ENCODE measurements around the gene PEX1. TPM values are rescaled to one million over a fixed set of nuclear protein-coding genes. Genes with fewer than 3 reads are reported as not detected.

PEX1 gene
- total and polyA plus RNA-seq, 9 of the 15 experiments (the other 6 are each of a cell fraction or from before 2014, with no cell fraction given): 9.4 to 32.2 (median 19.9) TPM

DNA sequence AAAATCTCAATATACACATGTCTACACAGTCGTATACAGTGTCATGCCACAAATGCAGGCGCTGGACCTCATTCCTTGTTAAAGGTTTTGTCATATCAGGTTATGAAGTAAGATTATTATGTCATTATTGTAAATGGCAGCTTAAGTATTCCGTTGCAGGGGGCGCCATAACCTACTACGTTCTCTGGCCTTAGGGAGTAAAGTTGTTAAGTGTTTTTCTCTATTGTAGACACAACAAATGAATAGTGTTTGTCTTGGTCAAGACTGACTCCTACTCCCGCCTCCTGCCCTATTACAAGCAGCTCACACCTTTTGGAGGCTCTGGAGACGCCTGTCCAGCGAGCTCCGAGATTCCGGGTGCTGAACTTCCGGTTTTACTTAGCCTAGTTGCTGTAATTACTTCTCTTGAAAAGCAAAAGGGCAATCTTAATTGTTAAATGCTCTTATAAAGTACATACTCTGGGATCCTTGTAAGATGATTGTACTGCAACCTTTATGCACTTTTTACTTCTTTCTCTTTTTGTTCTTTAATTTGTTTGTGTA lies 80.0 kb downstream of the PEX1 start (continued):
- TF ChIP-seq FOXK1 (CRISPR knock-in tag; IDR thresholded peaks at IDR 0.05; ENCODE audit: borderline replicate concordance): no peak
- no peak for TF ChIP-seq KHSRP (IDR thresholded peaks at IDR 0.05)
- TF ChIP-seq HSF4 (CRISPR knock-in tag; IDR thresholded peaks at IDR 0.05; ENCODE audit: borderline replicate concordance): no peak
- TF ChIP-seq ZKSCAN1 (IDR thresholded peaks at IDR 0.05; ENCODE audit: low read depth, low read length): no peak
- no peak for TF ChIP-seq PTTG1 (tag; IDR thresholded peaks at IDR 0.05; ENCODE audit: low read depth)
- TF ChIP-seq, protein P1, sequence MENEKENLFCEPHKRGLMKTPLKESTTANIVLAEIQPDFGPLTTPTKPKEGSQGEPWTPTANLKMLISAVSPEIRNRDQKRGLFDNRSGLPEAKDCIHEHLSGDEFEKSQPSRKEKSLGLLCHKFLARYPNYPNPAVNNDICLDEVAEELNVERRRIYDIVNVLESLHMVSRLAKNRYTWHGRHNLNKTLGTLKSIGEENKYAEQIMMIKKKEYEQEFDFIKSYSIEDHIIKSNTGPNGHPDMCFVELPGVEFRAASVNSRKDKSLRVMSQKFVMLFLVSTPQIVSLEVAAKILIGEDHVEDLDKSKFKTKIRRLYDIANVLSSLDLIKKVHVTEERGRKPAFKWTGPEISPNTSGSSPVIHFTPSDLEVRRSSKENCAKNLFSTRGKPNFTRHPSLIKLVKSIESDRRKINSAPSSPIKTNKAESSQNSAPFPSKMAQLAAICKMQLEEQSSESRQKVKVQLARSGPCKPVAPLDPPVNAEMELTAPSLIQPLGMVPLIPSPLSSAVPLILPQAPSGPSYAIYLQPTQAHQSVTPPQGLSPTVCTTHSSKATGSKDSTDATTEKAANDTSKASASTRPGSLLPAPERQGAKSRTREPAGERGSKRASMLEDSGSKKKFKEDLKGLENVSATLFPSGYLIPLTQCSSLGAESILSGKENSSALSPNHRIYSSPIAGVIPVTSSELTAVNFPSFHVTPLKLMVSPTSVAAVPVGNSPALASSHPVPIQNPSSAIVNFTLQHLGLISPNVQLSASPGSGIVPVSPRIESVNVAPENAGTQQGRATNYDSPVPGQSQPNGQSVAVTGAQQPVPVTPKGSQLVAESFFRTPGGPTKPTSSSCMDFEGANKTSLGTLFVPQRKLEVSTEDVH (IDR thresholded peaks at IDR 0.05; ENCODE audit: low read depth, partially characterized antibody): peak; percentile 66
- TF ChIP-seq MCM7 (IDR thresholded peaks at IDR 0.05): no peak
- TF ChIP-seq PRPF4 (IDR thresholded peaks at IDR 0.05; ENCODE audit: insufficient read depth, low read depth, low read length, poor library complexity, severe bottlenecking): no peak
- TF ChIP-seq SMARCC2 (IDR thresholded peaks at IDR 0.05; ENCODE audit: low read depth): peak; percentile 80
- no peak for TF ChIP-seq TCF3 (CRISPR knock-in tag; IDR thresholded peaks at IDR 0.05)
- no peak for TF ChIP-seq HEY1 (CRISPR knock-in tag; IDR thresholded peaks at IDR 0.05; ENCODE audit: borderline replicate concordance)
- TF ChIP-seq THRAP3 (IDR thresholded peaks at IDR 0.05; ENCODE audit: borderline replicate concordance): no peak
- TF ChIP-seq, protein P2, sequence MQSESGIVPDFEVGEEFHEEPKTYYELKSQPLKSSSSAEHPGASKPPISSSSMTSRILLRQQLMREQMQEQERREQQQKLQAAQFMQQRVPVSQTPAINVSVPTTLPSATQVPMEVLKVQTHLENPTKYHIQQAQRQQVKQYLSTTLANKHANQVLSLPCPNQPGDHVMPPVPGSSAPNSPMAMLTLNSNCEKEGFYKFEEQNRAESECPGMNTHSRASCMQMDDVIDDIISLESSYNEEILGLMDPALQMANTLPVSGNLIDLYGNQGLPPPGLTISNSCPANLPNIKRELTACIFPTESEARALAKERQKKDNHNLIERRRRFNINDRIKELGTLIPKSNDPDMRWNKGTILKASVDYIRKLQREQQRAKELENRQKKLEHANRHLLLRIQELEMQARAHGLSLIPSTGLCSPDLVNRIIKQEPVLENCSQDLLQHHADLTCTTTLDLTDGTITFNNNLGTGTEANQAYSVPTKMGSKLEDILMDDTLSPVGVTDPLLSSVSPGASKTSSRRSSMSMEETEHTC (IDR thresholded peaks at IDR 0.05): no peak
- peak; percentile 11 for TF ChIP-seq TBP (optimal IDR thresholded peaks at IDR 0.05; ENCODE audit: low read depth, low read length)
- peak; percentile 0; the same call in 1 of the 2 replicates for TF ChIP-seq MYC (IDR thresholded peaks at IDR 0.05; ENCODE audit: low read depth, low read length)
- TF ChIP-seq MYC (CRISPR knock-in tag; IDR thresholded peaks at IDR 0.05; ENCODE audit: borderline replicate concordance, low read depth): no peak
- TF ChIP-seq POLR2A (conservative IDR thresholded peaks at IDR 0.05): peak; percentile 32; the same call in 1 of the 2 replicates
- TF ChIP-seq MTA3 (IDR thresholded peaks at IDR 0.05; ENCODE audit: borderline replicate concordance): peak; percentile 72; the same call in 1 of the 2 replicates
- no peak for TF ChIP-seq HDGF (IDR thresholded peaks at IDR 0.05)
- TF ChIP-seq ZNF232 (CRISPR knock-in tag; IDR thresholded peaks at IDR 0.05): no peak
- TF ChIP-seq, protein P3, sequence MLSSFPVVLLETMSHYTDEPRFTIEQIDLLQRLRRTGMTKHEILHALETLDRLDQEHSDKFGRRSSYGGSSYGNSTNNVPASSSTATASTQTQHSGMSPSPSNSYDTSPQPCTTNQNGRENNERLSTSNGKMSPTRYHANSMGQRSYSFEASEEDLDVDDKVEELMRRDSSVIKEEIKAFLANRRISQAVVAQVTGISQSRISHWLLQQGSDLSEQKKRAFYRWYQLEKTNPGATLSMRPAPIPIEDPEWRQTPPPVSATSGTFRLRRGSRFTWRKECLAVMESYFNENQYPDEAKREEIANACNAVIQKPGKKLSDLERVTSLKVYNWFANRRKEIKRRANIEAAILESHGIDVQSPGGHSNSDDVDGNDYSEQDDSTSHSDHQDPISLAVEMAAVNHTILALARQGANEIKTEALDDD (IDR thresholded peaks at IDR 0.05): no peak; the same call in 1 of the 2 replicates
- TF ChIP-seq SP1 (CRISPR knock-in tag; IDR thresholded peaks at IDR 0.05): no peak; the same call in 1 of the 2 replicates
- no peak for TF ChIP-seq FOS (IDR thresholded peaks at IDR 0.05; ENCODE audit: extremely low read depth, insufficient read length)
- TF ChIP-seq SRSF7 (optimal IDR thresholded peaks at IDR 0.05; ENCODE audit: low read depth, low read length): no peak
- TF ChIP-seq ZNF133 (CRISPR knock-in tag; IDR thresholded peaks at IDR 0.05): no peak

Data from K562 (cell line).